Middle frontal gyrus (tissue), 1 donor: ENCODE data around the gene STMP1.
"Not testable (repeated sequence)": the region's sequence is repeated elsewhere in the genome, so short reads cannot be mapped to it uniquely, and the experiment has no call there.

Source experiments
- DNase-seq: peaks from one replicate; pipeline ENCODE4 v3.0.0-alpha.2; 2015; ENCODE audit warnings: low spot score; ENCODE audit errors: extremely low spot score

STMP1 gene

DNA sequence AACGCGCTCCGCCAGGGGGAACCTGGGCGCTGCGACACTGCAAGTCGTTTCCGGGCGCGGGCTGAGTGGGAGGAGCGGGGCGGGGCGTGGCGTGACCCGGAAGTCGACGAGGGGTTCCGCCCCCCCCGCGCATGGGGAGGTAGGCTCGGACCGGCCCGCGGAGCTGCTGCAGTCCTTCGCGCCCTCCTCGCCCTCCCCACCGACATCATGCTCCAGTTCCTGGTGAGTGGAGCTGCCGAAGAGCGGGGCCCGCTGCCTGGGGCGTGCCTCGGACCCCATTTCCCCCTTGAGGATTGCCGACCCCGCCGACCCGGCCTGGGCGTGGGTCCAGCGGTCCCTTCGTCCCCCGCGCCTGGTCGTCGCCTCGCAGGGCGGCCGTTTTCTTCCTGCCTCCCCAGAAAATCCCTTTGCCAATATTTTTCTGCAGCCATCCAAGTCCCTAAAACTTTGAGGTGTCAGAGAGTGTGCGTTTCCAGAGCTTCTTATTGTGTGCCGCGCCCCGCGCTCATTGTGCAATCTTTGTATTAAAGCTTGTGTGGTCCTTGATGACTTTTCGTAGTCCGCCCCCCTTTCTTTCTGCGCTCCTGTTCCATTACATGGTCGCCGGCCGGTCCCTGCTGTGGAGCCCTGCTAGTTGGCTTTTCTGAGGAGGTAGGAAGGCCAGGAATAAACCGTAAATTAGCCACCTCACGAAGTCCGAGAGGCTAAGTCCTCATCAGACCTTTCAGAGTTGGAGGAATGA lies at the start of gene STMP1:
TSS of gene STMP1 (plus strand) at position 142 of the 742 bp plus-strand sequence.
- peak; percentile 85 for DNase-seq

DNA sequence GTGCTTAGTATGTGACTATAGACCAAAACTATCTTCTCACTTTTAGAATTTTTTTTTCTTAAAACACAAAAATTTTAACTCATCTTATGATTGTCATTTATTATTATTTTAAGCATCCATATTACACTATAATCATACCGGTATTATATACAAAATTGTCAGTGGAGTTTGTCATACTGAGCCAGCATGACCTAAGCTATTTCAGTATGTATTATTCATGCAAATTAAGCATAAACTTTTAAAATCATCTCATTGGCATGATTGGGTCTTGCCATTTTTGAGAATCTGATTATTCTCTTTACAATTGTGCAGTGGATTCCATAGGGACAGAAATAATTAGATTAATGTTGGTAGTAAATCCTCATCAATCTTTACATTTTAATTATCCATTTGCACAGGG lies 46.2 kb upstream of the STMP1 start:
- DNase-seq, result no peak

GRCh38 chr7:135617781-135618180 lies 44.5 kb upstream of the STMP1 start:
- no peak for DNase-seq

DNA sequence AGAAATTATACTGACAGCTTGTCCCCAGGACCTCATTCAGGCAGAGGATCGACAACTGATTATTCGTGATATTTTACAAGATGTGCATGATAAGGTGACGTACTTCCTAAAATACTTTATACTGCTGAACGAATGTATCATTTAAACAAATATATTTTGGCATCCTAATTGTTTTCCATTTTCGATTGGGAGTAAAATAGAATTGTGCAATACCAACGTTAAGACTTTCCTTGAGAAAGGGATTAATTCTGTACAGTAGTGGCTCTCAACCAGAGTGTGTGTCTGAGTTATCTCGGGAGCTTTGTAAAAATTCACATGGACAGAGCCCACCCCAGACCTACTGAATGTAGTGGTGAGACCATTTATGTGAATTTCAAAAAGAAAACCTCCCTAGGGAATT lies 43.8 kb upstream of the STMP1 start:
- DNase-seq, result no peak

DNA sequence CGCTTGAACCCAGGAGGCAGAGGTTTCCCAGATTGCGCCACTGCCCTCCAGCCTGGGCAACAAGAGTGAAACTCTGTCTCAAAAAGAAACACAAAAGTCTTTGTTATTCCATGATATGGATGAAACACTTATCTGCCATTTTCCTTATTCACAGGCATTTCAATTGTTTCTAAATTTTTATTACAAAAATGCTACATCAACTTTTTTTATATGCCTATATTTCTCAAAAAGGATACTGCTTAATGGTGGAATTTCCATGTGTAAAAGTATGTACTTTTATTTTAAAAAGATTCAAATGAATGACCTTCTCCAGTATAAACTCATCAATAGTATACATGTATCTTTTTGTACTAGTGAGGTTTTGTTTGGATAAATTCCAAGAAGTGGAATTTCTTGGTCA lies 41.9 kb upstream of the STMP1 start:
- DNase-seq, result no peak

- DNase-seq, result peak; percentile 66
These were observed 41.1 kb upstream of the STMP1 start for GRCh38 chr7:135620980-135621850.

DNA sequence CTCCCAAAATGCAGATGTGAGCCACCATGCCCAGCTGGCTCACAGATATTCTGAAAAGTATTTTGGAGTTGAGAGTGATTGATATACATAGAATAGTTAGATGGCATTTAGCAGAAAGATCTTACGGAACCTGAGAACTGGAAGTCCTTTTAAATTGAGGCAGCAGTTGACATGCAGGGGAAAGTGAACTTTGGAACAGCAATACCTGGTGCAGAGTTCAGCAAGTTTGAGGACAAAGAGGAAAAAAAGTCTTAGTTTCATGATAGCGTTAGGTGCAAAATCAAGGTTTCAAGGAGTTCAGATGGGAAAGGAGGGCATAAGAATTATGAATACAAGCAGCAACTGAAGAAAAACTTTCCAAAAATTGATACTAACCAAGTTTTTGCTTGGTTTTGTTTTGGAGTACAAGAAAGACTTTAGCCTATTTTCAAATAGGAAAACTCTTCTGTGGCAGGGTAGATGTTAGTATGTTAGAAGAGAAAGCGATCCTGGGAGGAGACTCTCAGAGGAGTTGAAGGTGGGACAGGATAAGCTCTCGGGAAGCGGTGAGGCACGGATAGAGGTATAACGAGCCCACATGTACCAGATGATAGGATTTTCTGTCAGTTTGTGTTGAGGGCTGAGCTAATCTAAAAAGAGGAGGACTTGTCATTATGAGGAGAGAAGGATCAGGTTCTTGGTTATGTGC lies 28.0 kb upstream of the STMP1 start:
- no peak for DNase-seq

DNA sequence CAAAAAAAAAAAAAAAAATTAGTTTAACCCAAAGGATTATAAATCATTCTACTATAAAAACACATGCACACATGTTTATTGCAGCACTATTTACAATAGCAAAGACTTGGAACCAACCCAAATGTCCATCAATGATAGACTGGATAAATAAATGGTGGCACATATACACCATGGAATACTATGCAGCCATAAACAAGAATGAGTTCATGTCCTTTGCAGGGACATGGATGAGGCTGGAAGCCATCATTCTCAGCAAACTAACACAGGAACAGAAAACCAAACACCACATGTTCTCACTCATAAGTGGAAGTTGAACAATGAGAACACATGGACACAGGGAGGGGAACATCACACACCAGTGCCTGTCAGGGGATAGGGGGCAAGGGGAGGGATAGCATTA lies 22.6 kb upstream of the STMP1 start:
- not testable (repeated sequence) for DNase-seq

- DNase-seq, result no peak
These were observed 18.2 kb upstream of the STMP1 start for GRCh38 chr7:135644154-135644553.

GRCh38 chr7:135644729-135645128 lies 17.6 kb upstream of the STMP1 start:
- DNase-seq, result no peak

DNA sequence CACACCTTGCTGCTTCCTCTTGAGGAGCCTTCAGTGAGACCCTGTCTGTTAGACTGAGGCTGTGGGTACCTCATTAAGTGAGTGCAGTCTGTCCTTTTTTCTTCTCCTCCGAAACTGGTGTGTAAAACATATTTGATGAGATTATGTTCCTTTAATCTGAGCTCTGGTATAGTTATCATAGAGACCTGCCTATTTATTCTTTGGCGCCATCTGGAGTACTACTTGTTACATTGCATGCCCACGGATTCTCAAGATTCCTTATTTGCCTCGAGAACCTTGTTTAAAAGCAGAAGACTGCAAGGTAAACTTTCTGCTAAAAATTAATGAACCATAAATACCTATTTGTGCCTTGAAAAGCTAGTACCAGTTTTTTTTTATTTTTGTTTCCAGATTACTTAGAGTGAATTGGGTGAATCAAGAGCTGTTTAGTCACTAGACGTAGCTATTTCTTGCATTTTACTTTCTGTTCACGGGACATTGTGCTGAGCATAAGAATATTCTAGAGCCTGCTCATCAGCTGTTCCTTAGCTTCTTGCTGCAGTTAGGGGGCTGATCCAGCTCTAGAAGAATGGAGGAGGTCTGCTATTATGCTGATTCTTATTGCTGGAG lies 16.9 kb upstream of the STMP1 start:
- DNase-seq, result peak; percentile 50

GRCh38 chr7:135647755-135648154 lies 14.6 kb upstream of the STMP1 start:
- DNase-seq, result no peak

DNA sequence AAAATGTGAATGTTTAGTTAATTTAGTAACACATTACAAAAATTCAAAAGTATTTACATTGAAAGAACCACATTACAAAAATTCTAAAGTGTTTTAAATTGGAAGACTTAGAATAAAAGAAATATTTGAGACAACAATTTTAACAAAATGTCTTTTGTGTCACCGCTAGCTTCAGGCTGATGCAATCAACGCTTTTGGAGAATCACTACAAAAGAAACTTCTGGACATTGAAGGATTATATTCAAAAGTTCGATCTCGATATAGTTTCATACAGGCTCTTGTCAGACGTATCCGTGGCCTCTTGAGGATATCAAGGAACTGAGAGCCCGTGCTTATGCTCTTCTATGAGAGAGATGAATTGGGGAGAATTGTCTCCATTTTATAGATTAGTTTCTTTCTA lies 14.1 kb upstream of the STMP1 start:
- no peak for DNase-seq

GRCh38 chr7:135650831-135651573 lies 11.3 kb upstream of the STMP1 start:
- peak; percentile 18 for DNase-seq

DNA sequence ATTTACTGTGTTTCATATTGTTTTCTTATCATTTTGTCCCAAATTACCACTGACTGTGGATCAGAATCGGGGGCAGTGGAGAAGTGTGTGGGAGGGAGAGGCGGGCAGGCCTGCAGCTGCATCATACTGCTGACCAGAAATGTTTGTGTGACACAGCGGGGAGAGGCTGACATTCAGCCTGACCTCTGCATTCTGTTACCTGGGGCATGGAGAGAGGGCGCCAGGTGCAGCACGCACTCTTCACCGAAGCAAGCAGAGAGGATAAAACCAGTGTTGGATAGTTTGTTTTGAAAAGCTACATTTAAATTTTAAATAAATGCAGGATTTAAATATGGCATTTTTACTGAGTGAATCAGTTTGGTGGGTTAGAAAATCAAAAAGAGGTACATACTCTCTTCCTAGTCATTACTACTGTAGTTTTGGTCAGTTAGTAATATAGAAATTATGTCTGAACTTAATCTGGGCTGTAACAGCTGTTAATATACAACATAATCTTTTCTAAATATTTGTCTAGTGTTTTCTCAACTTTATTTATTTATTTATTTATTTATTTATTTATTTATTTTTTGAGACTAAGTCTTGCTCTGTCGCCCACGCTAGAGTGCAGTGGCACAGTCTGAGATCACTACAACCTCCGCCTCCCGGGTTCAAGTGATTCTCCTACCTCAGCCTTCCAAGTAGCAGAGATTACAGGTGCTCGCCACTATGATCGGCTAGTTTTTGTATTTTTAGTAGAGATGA lies 8.8 kb upstream of the STMP1 start:
- DNase-seq, result no peak

DNA sequence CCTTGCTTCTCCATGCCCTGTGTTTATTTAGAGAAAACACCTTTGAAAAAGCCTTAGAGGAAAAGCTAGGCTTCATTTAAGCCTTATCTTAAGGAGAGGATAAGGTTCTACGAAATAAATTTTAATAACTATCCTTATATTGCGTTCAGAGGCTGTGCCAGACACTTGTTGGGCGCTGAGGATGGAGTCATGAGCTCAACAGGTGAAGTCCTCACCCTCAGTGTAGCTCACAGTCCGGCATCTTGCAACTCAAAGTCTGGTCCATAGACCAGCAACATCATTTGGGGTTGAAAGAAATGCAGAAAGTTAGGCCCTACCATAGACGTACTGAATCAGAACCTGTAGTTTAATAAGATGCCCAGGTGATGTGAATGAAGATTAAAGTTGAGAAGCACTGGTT lies 3.8 kb upstream of the STMP1 start:
- DNase-seq, result no peak

GRCh38 chr7:135659159-135659846 lies 3.0 kb upstream of the STMP1 start:
- DNase-seq, result no peak

DNA sequence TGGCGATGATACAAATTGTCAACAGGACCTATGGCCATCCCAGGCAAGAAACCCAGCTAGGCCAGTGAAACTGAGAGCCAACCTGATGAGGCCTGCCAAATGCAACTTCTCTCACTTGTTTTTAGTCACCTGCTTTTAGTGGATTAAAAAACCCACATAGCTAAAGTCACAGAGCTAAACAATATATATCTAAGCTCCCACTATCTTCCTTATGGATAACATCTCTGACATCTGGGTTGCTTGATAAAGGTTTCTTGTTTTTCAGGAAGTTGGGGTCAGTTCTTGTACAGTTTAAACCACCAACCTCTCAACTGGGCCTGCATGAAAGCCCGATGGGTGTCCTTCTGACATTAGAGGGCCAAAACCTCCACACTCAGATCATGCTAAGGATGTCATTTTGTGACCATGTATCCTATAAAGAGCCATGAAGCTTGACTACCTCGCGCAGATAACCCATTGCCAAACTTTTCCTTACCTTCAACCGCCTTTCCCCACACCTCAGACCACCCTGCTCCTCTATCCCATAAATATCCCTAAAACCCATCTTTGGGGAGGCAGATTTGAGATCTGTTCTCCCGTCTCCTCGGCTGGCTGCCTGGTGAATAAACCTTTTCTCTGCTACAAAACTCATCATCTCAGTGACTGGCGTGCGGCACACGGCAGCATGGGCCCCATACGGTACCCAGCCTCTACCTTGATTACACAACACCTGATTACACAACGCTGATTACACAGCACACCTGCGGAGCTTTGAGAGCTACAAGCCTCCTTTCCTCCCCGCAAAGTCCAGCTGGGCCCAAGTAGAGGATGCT lies 797 bp upstream of the STMP1 start:
- DNase-seq, result no peak

GRCh38 chr7:135662123-135662372 lies 266 bp upstream of the STMP1 start:
- no peak for DNase-seq
